ENCODE data around the gene TCERG1L. TPM values are rescaled to one million over a fixed set of nuclear protein-coding genes. Genes with fewer than 3 reads are reported as not detected.
A peak's percentile ranks its signal among the peaks of the same experiment; 100 is the strongest.

The TCERG1L gene
- total RNA-seq, 1 donor from 2014 or later, result not detected

GRCh38 chr10:131316321-131317075, 5.0 kb upstream of the TCERG1L start:
- no peak for DNase-seq (ENCODE audit: low read depth in 2 of 2)

GRCh38 chr10:131315344-131315743, 3.8 kb upstream of the TCERG1L start:
- DNase-seq (ENCODE audit: low read depth in 2 of 2), result no peak

GRCh38 chr10:131314799-131315198, 3.3 kb upstream of the TCERG1L start:
- DNase-seq (ENCODE audit: low read depth in 2 of 2), result no peak

- no peak for DNase-seq (ENCODE audit: low read depth in 2 of 2)
These were observed 2.6 kb upstream of the TCERG1L start for GRCh38 chr10:131314148-131314547.

DNA sequence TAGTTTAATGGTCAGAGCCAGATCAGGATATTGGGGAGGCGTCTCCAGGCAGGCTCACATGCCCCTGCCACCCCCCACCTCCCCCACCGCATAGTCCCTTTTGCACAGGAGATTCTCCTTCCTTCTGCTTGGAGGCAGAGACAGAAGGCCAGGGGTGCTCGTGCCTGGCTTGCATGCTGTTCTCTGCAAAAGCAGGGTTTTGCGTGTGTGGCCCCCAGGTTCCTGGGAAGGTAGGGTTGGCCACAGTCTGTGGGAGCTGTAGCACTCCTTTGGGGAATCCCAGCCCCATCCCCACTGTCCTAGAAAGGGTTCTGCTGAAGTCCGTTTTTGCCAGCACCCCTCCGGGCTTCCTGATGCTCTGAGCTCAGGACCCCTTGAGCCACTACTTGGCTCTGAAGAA, 1.9 kb upstream of the TCERG1L start:
- DNase-seq (ENCODE audit: low read depth in 2 of 2), result no peak

GRCh38 chr10:131312478-131312836, 936 bp upstream of the TCERG1L start:
- peak in 1 of 2 donors; percentile 11 for DNase-seq (ENCODE audit: low read depth in 2 of 2)

DNA sequence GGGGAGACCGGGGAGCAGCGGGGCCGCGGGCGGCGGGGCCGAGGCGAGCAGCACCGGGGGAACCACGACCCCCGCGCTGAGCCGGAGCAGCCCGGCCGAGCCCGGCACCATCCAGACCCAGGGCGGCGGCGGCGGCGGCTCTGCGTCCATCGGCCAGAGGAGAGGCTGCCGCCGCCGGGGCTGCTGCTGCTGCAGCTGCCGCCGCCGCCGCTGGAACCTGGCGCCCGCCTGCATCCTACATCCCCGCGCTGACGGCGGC, 190 bp downstream of the TCERG1L start:
- no peak for DNase-seq (ENCODE audit: low read depth in 2 of 2)

GRCh38 chr10:131310551-131311401, 745 bp downstream of the TCERG1L start:
- DNase-seq (ENCODE audit: low read depth in 2 of 2), result no peak

- DNase-seq (ENCODE audit: low read depth in 2 of 2), result no peak
These were observed 1.4 kb downstream of the TCERG1L start for GRCh38 chr10:131310142-131310541.

- no peak for DNase-seq (ENCODE audit: low read depth in 2 of 2)
These were observed 11.0 kb downstream of the TCERG1L start for GRCh38 chr10:131300508-131300907.

- DNase-seq (ENCODE audit: low read depth in 2 of 2), result no peak
These were observed 20.7 kb downstream of the TCERG1L start for GRCh38 chr10:131290781-131291180.

DNA sequence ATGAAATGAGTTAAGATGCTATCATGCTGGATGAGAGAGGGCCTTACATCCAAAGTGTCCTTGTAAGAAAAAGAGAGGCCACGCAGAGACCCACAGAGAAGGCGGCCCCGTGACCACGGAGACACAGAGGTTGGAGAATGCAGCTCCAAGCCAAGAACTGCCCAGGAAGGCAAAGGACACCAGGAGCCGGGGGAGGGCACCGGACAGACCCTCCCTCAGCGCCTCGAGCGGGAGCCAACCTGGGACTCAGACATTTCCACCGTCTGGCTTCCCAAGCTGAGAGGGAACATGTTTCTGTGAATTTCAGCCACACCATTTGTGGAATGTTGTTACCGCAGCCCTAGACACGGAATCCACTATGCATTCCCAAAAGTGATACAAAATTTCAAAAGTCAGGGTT, 22.9 kb downstream of the TCERG1L start:
- no peak for DNase-seq (ENCODE audit: low read depth in 2 of 2)

DNA sequence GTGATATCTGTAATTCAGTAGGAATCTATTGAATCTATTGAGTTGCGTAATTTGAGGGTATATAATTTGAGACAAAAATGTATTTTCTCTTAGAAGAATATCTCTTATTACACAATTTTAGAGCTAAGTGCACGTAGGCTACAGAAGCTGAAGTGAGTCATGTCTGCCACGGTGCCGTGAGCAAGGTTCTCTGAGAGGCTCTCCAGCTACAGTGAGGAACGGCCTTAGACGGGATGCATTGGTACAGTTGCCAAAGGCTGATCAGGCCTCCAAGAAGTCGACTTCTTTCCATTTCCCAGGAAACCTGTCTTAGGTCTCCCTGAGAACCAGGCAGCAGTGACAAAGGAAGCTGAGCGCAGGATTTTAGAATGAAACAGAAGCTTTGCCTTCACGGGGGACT, 28.6 kb downstream of the TCERG1L start:
- no peak for DNase-seq (ENCODE audit: low read depth in 2 of 2)

DNA sequence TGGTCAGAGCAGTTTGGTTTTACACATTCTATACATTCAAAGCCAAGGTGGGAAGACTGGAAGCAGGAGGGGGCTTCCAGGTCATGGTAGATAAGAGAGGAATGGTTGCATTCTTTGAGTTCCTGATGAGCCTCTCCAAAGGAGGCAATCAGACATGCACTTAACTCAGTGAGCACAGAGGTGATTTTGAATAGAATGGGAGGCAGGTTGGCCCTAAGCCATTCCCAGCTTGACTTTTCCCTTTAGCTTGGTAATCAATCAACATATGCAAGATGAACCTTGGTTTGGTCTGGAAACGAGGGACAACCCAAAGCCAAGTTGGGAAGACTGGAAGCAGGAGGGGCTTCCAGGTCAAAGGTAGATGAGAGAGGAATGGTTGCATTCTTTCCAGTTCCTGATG, 31.4 kb downstream of the TCERG1L start:
- no peak for DNase-seq (ENCODE audit: low read depth in 2 of 2)

DNA sequence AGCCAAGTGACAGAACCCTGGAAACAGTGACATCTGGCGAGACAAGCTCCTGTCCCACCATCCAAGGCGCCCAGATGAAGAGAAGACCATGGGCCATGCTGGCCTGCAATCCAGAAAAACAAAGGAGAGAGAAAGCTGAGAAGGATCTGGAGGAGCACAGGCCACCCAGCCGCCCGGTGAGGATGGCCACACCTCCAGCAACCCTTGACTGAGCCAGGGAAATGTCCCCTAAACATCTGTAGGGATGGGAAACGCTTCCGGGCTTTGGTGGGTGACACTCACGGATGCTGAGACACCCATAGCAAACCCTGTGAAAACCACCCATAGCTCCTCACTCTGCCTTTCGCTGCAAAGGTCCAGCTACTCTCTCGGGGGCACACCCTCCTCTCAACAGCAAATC, 32.0 kb downstream of the TCERG1L start:
- DNase-seq (ENCODE audit: low read depth in 2 of 2), result no peak

- DNase-seq (ENCODE audit: low read depth in 2 of 2), result no peak
These were observed 33.6 kb downstream of the TCERG1L start for GRCh38 chr10:131277969-131278368.

GRCh38 chr10:131277278-131277677, 34.2 kb downstream of the TCERG1L start:
- no peak for DNase-seq (ENCODE audit: low read depth in 2 of 2)

DNA sequence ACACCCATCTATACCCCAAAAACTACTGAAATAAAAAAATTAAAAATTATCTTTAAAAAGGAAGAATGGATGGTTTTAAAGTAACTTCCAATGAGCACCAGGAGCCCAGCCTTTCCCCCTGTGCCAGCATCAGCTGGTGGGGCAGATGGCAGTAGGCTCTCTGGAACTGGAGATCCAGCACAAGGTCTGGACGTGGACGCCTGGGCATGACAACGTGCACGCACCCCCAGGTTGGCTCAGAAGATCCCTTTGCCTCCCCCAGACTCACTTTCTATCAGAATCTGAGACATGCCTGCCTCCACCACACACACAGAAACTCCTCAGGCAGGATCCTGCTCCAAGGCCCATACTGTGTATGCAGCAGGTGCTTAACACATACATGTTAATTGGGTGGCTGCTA, 35.8 kb downstream of the TCERG1L start:
- no peak for DNase-seq (ENCODE audit: low read depth in 2 of 2)

DNA sequence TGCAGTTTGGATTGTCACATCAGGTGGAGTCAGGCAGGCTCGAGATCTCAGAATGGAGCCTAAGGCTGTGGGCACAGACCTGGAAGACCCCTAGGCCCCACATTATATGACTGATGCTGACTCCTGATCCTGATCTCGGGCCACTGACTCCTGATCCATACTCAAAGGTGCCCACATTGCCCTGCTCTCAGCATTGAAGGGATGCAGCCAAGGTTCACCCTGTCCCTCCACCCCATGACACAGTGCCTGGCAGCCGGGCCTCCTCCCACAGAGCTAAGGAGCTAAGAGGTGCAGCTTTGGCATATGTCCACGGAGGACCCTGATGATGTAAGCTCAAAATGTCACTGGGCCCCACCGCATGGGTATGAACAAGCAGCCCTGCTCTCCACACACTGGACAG, 36.6 kb downstream of the TCERG1L start:
- no peak for DNase-seq (ENCODE audit: low read depth in 2 of 2)

DNA sequence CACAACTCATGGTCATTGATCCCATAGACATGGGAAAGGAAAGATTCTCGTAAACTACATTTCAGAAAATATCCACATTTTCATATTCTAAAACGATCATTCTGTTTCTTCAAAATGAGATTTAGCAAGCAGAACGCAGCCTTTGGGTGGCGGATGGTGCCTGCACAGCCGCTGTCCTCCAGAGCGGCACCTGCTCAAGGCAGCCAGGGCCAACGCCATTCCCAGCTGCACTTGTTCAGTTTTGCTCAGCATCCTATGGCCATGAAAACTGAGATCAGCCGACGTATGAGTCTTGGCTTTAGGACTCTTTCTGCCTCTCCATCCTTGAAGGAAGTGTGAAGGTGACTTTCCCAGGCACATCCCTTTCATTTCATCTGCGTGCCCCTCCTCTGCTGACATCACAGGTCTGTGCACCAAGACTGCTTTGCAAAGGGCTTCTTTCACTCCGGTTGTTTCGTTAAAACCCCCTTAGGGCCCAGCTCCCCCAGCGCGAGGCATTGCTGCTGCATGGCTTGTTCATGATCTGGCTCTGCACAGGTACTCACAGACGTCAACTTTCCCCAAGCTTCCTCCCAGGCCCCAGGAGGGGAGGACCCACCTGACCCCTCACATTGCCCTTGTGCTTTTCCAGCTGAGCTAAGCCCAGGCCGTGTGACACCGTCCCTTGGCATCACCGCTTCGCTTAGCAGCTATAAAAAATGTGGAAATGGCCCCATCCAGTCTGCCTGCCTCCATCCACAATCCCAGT, 37.2 kb downstream of the TCERG1L start:
- DNase-seq (ENCODE audit: low read depth in 2 of 2), result no peak

DNA sequence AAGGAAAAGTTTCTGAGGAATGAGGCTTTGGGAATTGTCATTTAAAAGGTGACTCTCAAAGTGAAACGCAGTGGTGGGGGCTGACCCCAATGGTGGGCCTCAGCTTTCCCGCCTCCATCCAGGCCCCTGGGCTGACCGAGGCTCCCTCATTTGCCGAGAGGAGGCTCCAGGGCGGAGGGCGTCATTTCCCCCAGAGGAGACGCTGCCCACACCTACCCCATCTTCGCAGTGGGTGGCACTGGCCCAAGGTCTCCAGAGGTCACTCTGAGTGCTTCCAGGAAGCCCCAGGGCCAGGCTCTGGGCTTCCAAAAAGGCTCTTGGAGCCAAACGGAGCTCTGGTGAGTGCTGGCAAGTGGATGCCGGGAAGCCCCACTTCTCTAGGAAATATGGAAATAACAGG, 38.0 kb downstream of the TCERG1L start:
- DNase-seq (ENCODE audit: low read depth in 2 of 2), result no peak

- no peak for DNase-seq (ENCODE audit: low read depth in 2 of 2)
These were observed 38.5 kb downstream of the TCERG1L start for GRCh38 chr10:131272897-131273451.
